Panc1 (cell line): ENCODE results near the gene OPTN.

Experiments
- POLR2AphosphoS5 ChIP-seq: IDR thresholded peaks from 2 replicates; pipeline ENCODE4 v1.6.1; 2012; ENCODE audit warnings: mild to moderate bottlenecking, low read depth, low read length, moderate library complexity
- SIN3A ChIP-seq: IDR thresholded peaks from 2 replicates; pipeline ENCODE4 v1.6.1; 2012; ENCODE audit warnings: low read depth, mild to moderate bottlenecking, low read length, moderate library complexity, borderline replicate concordance; ENCODE audit not compliant: insufficient read depth
- TCF7L2 ChIP-seq: IDR thresholded peaks from 2 replicates; pipeline ENCODE4 v1.6.1; 2011; ENCODE audit warnings: mild to moderate bottlenecking, low read depth, low read length, inconsistent platforms
- TF ChIP-seq, protein P1 (sequence below): fragments of 450-650 bp; IDR thresholded peaks from 2 replicates; pipeline ENCODE4 v1.5.1; 2017; ENCODE audit warnings: mild to moderate bottlenecking
- TF ChIP-seq, protein P2 (sequence below), 2 experiments: IDR thresholded peaks; 2 replicates each; pipeline ENCODE4 v1.6.1; 2011 to 2012; ENCODE audit warnings: low read depth in 2 of 2, control low read depth in 1 of 2, low read length in 1 of 2, mild to moderate bottlenecking in 1 of 2, moderate library complexity in 1 of 2; ENCODE audit not compliant: insufficient read depth in 1 of 2

DNA sequence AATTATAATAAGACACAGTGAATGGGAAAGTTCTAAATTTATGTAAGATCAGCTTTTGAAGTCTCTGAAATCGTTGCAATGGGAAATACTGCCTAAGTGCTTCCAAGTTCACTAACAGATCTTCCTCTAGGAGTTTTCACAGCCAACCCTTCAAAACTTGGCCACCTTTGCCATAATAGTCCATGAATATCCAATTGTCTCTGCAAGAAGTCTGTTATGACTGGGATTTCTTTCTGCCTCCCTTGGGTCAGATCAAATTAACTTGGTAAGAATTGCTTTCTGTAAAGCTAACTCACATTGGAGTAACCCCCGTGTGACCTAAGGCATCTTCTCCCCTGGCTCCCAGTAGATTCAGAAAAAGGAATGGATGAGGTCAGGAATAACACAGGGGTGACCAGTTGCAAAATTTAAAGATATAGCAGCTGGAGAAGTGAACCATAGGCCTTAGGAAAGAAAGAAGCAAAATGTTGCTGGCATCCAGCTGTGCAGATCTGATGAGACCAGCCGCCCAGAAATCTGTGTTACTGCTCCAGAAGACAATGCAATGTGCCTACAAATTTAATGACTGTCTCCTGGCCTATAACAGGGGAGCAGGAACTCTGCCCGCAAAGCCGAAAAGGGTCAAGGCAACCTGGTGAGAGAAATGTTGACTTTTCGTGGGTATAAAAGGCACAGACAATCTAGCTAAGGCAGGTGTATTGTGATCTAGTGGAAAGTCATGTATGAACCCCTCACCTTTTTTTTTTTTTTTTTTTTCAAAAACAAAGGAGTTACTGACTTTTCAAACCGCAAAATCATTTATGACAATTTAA is 7.5 kb upstream of the OPTN start:
- TF ChIP-seq, protein P1, sequence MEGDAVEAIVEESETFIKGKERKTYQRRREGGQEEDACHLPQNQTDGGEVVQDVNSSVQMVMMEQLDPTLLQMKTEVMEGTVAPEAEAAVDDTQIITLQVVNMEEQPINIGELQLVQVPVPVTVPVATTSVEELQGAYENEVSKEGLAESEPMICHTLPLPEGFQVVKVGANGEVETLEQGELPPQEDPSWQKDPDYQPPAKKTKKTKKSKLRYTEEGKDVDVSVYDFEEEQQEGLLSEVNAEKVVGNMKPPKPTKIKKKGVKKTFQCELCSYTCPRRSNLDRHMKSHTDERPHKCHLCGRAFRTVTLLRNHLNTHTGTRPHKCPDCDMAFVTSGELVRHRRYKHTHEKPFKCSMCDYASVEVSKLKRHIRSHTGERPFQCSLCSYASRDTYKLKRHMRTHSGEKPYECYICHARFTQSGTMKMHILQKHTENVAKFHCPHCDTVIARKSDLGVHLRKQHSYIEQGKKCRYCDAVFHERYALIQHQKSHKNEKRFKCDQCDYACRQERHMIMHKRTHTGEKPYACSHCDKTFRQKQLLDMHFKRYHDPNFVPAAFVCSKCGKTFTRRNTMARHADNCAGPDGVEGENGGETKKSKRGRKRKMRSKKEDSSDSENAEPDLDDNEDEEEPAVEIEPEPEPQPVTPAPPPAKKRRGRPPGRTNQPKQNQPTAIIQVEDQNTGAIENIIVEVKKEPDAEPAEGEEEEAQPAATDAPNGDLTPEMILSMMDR = no peak
- no peak for TF ChIP-seq POLR2AphosphoS5
- TF ChIP-seq, protein P2, sequence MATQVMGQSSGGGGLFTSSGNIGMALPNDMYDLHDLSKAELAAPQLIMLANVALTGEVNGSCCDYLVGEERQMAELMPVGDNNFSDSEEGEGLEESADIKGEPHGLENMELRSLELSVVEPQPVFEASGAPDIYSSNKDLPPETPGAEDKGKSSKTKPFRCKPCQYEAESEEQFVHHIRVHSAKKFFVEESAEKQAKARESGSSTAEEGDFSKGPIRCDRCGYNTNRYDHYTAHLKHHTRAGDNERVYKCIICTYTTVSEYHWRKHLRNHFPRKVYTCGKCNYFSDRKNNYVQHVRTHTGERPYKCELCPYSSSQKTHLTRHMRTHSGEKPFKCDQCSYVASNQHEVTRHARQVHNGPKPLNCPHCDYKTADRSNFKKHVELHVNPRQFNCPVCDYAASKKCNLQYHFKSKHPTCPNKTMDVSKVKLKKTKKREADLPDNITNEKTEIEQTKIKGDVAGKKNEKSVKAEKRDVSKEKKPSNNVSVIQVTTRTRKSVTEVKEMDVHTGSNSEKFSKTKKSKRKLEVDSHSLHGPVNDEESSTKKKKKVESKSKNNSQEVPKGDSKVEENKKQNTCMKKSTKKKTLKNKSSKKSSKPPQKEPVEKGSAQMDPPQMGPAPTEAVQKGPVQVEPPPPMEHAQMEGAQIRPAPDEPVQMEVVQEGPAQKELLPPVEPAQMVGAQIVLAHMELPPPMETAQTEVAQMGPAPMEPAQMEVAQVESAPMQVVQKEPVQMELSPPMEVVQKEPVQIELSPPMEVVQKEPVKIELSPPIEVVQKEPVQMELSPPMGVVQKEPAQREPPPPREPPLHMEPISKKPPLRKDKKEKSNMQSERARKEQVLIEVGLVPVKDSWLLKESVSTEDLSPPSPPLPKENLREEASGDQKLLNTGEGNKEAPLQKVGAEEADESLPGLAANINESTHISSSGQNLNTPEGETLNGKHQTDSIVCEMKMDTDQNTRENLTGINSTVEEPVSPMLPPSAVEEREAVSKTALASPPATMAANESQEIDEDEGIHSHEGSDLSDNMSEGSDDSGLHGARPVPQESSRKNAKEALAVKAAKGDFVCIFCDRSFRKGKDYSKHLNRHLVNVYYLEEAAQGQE (IDR thresholded peaks at IDR 0.05; ENCODE audit: insufficient read depth in 1 of 2, low read depth in 2 of 2, low read length in 1 of 2) = no peak
- no peak for TF ChIP-seq SIN3A
- TF ChIP-seq TCF7L2 = no peak
